Activated naive CD4-positive, alpha-beta T cell treated with anti-CD3 and anti-CD28 coated beads, Interleukin-2, amount 10 ng/mL, durations not matched to agents 7 days and 5 days (primary cell): ENCODE results near the gene IL13.
"Not testable (repeated sequence)": the region's sequence is repeated elsewhere in the genome, so short reads cannot be mapped to it uniquely, and the experiment has no call there.

Experiments used
- CTCF ChIA-PET: fragments of 350-600 bp; sonication (Branson Sonifier 250); formaldehyde crosslinking; loops from one replicate; lab custom pipeline; 2021; ENCODE audit warnings: antibody characterized with exemption; lab: Charles Lee
- DNase-seq: peaks from one replicate; pipeline ENCODE4 v3.0.0-alpha.2; 2020
- H3K27ac Mint-ChIP-seq: one replicate; pipeline ENCODE4 v1.8.0; 2021; ENCODE audit warnings: mild to moderate bottlenecking, moderate library complexity, mixed read lengths
- H3K27me3 Mint-ChIP-seq: one replicate; pipeline ENCODE4 v1.8.0; 2021; ENCODE audit warnings: mild to moderate bottlenecking, mixed read lengths
- H3K36me3 Mint-ChIP-seq: one replicate; pipeline ENCODE4 v1.8.0; 2021; ENCODE audit warnings: mixed read lengths
- H3K4me1 Mint-ChIP-seq: one replicate; pipeline ENCODE4 v1.8.0; 2021; ENCODE audit warnings: mixed read lengths
- H3K4me3 Mint-ChIP-seq: one replicate; pipeline ENCODE4 v1.8.0; 2021; ENCODE audit warnings: mild to moderate bottlenecking, moderate library complexity, mixed read lengths
- H3K9me3 Mint-ChIP-seq: one replicate; pipeline ENCODE4 v1.8.0; 2021; ENCODE audit warnings: mixed read lengths

Gene IL13

GRCh38 chr5:132657676-132658380 lies at the start of gene IL13:
Gene IL13, plus strand, starts transcription at chr5:132658173. Its CDS starts 14 bp downstream, at chr5:132658187.
- no peak for DNase-seq
- no peak within 1 kb of the TSS for H3K4me3 Mint-ChIP-seq
- H3K4me1 Mint-ChIP-seq, result peaks cover 13% of the 10 kb centered on the region
- CTCF ChIA-PET, result interaction anchor here (1.4 kb wide), 1 partner anchor 131 kb away, joined by 4 read pairs; no protein-coding TSS in a partner anchor
- no peak within 1 kb of the TSS for H3K27ac Mint-ChIP-seq
- no peaks in the 10 kb centered on the region for H3K36me3 Mint-ChIP-seq
- H3K27me3 Mint-ChIP-seq, result peaks cover 59% of the 10 kb centered on the region
- no peaks in the 10 kb centered on the region for H3K9me3 Mint-ChIP-seq

- Mint-ChIP-seq H3K36me3 (peaks cover 41% of the 10 kb centered on the region), H3K9me3 (no peaks in the 10 kb centered on the region), H3K4me3 (no peak overlapping the region), H3K27ac (no peak overlapping the region), H3K27me3 (no peaks in the 10 kb centered on the region), H3K4me1 (no peaks in the 10 kb centered on the region)
- DNase-seq, result no peak
- CTCF ChIA-PET, result no interaction called here
These were observed 46.0 kb upstream of the IL13 start for GRCh38 chr5:132611965-132612364.

DNA sequence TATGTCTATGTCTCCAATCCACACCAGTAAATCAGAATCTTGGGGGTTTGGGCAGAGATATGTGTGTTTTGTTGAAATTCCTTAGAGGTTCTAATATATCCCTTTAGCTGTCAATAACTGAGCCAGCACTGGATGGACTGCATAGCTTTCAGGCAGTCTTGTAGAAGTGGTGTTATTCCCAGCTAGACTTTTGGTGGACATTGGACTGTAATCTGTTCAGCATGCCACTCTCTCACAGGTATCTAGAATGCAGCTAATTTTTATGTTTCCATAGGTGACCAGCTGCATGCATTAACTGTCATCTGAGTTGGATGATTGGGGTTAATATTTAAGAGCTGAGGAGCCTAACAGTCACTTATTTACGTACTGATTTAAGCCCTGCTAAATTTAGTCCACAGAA lies 45.1 kb upstream of the IL13 start:
- Mint-ChIP-seq H3K4me3 (no peak overlapping the region), H3K9me3 (no peaks in the 10 kb centered on the region), H3K4me1 (no peaks in the 10 kb centered on the region), H3K27me3 (no peaks in the 10 kb centered on the region), H3K27ac (no peak overlapping the region), H3K36me3 (peaks cover 42% of the 10 kb centered on the region)
- CTCF ChIA-PET, result no interaction called here
- no peak for DNase-seq

GRCh38 chr5:132621699-132622098 lies 36.3 kb upstream of the IL13 start:
- CTCF ChIA-PET, result interaction anchor here (1.2 kb wide), 1 partner anchor 172 kb away, joined by 3 read pairs; no protein-coding TSS in a partner anchor
- Mint-ChIP-seq H3K36me3 (peaks cover 46% of the 10 kb centered on the region), H3K27me3 (no peaks in the 10 kb centered on the region), H3K27ac (no peak overlapping the region), H3K4me1 (no peaks in the 10 kb centered on the region), H3K9me3 (no peaks in the 10 kb centered on the region), H3K4me3 (no peak overlapping the region)
- no peak for DNase-seq

DNA sequence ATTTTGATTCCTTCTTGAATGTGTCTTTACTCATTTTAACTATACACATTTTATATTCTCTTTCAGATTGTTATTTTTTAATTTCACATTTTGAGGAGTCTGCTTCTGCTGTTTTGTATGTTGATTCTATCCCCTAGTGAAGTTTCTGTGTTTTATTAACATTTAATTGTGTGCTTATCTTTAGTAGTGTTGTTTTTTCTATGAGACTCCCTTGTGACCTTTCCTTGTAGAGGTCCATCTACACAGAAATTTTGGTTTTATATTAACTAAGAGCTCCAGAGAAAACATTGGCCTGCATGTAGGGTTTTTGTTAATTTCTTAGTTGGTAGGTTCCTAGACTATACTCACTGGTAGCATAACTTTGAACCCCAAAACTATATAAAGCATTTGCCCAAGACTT lies 35.4 kb upstream of the IL13 start:
- H3K27me3 Mint-ChIP-seq, result no peaks in the 10 kb centered on the region
- H3K27ac Mint-ChIP-seq, result no peak overlapping the region
- no peaks in the 10 kb centered on the region for H3K4me1 Mint-ChIP-seq
- H3K4me3 Mint-ChIP-seq, result no peak overlapping the region
- DNase-seq, result no peak
- peaks cover 44% of the 10 kb centered on the region for H3K36me3 Mint-ChIP-seq
- H3K9me3 Mint-ChIP-seq, result no peaks in the 10 kb centered on the region
- CTCF ChIA-PET, result interaction anchor here (1.1 to 1.3 kb wide), 2 partner anchors 11 to 191 kb away, joined by 3 to 4 read pairs; partner anchors contain the start of gene SOWAHA

- Mint-ChIP-seq H3K27me3 (no peaks in the 10 kb centered on the region), H3K4me1 (peaks cover 10% of the 10 kb centered on the region), H3K27ac (no peak overlapping the region), H3K36me3 (peaks cover 28% of the 10 kb centered on the region), H3K9me3 (no peaks in the 10 kb centered on the region), H3K4me3 (no peak overlapping the region)
- DNase-seq, result no peak
- CTCF ChIA-PET, result no interaction called here
These were observed 30.5 kb upstream of the IL13 start for GRCh38 chr5:132627470-132627869.

DNA sequence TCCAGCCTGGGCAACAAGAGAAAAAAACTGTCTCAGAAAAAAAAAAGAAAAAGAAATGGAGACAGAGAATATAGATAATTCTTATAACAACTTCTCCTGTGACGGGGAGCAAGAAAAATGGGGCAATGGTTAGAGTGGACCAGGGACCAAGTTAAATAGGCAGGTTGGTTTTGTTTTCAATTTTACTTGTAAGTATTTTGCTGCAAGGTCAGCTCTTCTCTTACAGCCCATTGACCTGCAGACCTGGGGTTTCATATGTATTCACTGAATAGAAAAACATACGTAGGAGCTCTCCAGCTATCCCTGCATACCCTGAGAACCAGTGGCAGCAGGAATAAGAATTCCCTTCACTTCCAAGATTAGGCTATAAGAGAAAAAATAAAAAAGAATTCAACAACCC lies 29.2 kb upstream of the IL13 start:
- DNase-seq, result no peak
- Mint-ChIP-seq H3K27ac (peak overlapping the region; percentile 38), H3K4me1 (peaks cover 10% of the 10 kb centered on the region), H3K9me3 (no peaks in the 10 kb centered on the region), H3K36me3 (peaks cover 20% of the 10 kb centered on the region), H3K27me3 (no peaks in the 10 kb centered on the region), H3K4me3 (no peak overlapping the region)
- CTCF ChIA-PET, result interaction anchor here (1.1 kb wide), 1 partner anchor 191 kb away, joined by 3 read pairs; no protein-coding TSS in a partner anchor

GRCh38 chr5:132629230-132629944 lies 28.6 kb upstream of the IL13 start:
- peaks cover 21% of the 10 kb centered on the region for H3K36me3 Mint-ChIP-seq
- H3K27ac Mint-ChIP-seq, result peak overlapping the region; percentile 38
- CTCF ChIA-PET, result interaction anchor here (1.1 kb wide), 1 partner anchor 191 kb away, joined by 3 read pairs; no protein-coding TSS in a partner anchor
- peaks cover 10% of the 10 kb centered on the region for H3K4me1 Mint-ChIP-seq
- no peak for DNase-seq
- no peak overlapping the region for H3K4me3 Mint-ChIP-seq
- H3K27me3 Mint-ChIP-seq, result no peaks in the 10 kb centered on the region
- H3K9me3 Mint-ChIP-seq, result no peaks in the 10 kb centered on the region

GRCh38 chr5:132633587-132633986 lies 24.4 kb upstream of the IL13 start:
- not testable (repeated sequence) for DNase-seq, H3K27me3 Mint-ChIP-seq, H3K27ac Mint-ChIP-seq, H3K9me3 Mint-ChIP-seq, H3K4me3 Mint-ChIP-seq
- H3K4me1 Mint-ChIP-seq, result peaks cover 34% of the 10 kb centered on the region
- CTCF ChIA-PET, result interaction anchor here (1.2 to 1.4 kb wide), 2 partner anchors 10 to 108 kb away, joined by 3 read pairs; no protein-coding TSS in a partner anchor
- peaks cover 31% of the 10 kb centered on the region for H3K36me3 Mint-ChIP-seq

DNA sequence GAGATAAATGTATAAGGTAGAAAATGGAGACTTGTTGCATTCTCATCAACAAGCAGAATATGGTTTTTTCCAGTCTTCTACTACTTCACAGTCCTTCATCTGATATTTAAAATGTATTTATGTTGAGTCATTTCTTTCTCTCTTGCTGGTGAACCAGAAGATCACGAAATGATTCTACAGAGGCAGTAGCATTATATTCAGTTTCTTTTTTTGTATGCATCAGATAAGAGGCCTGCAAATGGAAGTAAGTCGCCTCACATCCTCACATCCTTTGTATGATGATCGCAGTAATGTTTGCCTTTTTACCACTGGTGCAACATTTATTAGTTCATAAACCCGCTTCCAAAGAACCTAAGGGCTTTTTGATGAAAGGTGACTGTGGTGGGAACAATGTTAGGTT lies 22.1 kb upstream of the IL13 start:
- H3K4me1 Mint-ChIP-seq, result peaks cover 46% of the 10 kb centered on the region
- CTCF ChIA-PET, result no interaction called here

GRCh38 chr5:132637241-132637640 lies 20.7 kb upstream of the IL13 start:
- Mint-ChIP-seq H3K4me1 (peaks cover 56% of the 10 kb centered on the region), H3K36me3 (peaks cover 46% of the 10 kb centered on the region), H3K9me3 (no peaks in the 10 kb centered on the region), H3K27ac (no peak overlapping the region), H3K4me3 (no peak overlapping the region), H3K27me3 (no peaks in the 10 kb centered on the region)
- DNase-seq, result no peak
- CTCF ChIA-PET, result no interaction called here

More for the DNA sequence above, 22.1 kb upstream of the IL13 start:
- no peak for DNase-seq
- H3K36me3 Mint-ChIP-seq, result peaks cover 45% of the 10 kb centered on the region
- H3K27ac Mint-ChIP-seq, result peak overlapping the region; percentile 46
- no peaks in the 10 kb centered on the region for H3K27me3 Mint-ChIP-seq
- no peaks in the 10 kb centered on the region for H3K9me3 Mint-ChIP-seq
- no peak overlapping the region for H3K4me3 Mint-ChIP-seq

DNA sequence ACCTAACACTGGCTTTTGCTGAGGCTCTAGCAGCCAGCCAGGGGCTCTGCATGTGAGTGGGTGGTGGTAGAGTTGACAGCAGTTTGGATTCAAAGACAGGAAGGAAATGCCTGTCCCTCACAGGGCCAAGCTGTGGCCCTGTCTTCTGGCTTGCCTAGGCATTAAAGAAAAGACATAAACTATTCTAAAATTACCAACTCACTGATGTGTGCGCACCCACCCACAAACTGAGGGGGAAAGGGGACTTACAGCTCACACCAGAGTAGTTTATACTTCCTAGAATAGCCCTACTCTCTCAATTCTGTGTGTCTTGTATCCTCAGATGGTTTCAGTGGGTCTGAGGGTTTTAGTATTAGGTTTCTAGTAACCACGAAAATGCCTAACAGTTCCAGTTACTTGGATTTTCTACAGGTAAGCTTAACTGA lies 18.3 kb upstream of the IL13 start:
- Mint-ChIP-seq H3K4me1 (peaks cover 63% of the 10 kb centered on the region), H3K27me3 (no peaks in the 10 kb centered on the region), H3K4me3 (no peak overlapping the region), H3K27ac (peak overlapping the region; percentile 70), H3K9me3 (no peaks in the 10 kb centered on the region), H3K36me3 (peaks cover 53% of the 10 kb centered on the region)
- DNase-seq, result peak; percentile 25
- CTCF ChIA-PET, result interaction anchor here (0.6 kb wide), 1 partner anchor 1442 kb away, joined by 3 read pairs; no protein-coding TSS in a partner anchor

DNA sequence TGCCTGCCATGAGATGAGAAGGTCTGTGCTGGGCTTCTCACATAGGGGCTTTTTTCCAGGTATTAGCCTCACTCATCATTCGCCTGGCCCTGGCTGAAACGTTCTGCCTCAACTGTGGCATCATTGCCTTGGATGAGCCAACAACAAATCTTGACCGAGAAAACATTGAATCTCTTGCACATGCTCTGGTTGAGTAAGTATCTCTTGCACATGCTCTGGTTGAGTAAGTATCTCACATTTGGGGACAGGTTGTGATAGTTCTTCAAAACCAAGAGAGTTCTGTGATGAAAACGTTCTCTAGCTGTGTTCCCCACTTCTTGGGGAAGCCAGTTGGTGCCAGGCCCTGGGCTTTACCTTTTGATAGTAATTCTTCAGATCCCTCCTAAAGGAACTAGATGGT lies 17.4 kb upstream of the IL13 start:
- Mint-ChIP-seq H3K27ac (no peak overlapping the region), H3K4me1 (peaks cover 58% of the 10 kb centered on the region), H3K27me3 (no peaks in the 10 kb centered on the region), H3K36me3 (peaks cover 56% of the 10 kb centered on the region), H3K4me3 (no peak overlapping the region), H3K9me3 (no peaks in the 10 kb centered on the region)
- no peak for DNase-seq
- CTCF ChIA-PET, result interaction anchor here (0.6 to 1.8 kb wide), 3 partner anchors 142 to 1442 kb away, joined by 3 to 4 read pairs (median 3); no protein-coding TSS in a partner anchor

- Mint-ChIP-seq H3K4me3 (no peak overlapping the region), H3K4me1 (peaks cover 51% of the 10 kb centered on the region), H3K36me3 (peaks cover 55% of the 10 kb centered on the region), H3K9me3 (no peaks in the 10 kb centered on the region), H3K27me3 (no peaks in the 10 kb centered on the region), H3K27ac (peak overlapping the region; percentile 6)
- CTCF ChIA-PET, result interaction anchor here (0.8 to 1.8 kb wide), 3 partner anchors 114 to 179 kb away, joined by 3 to 4 read pairs (median 3); no protein-coding TSS in a partner anchor
- DNase-seq, result no peak
These were observed 16.7 kb upstream of the IL13 start for GRCh38 chr5:132641241-132641723.
